Stimulated activated naive B cell treated with anti-CD40 and anti-IgM and Interleukin-4, amounts not matched to agents 10 μg/mL and 1 μg/mL and 100 μg/mL, for 72 hours (primary cell): Measurements from ENCODE around the gene FXYD3.
A peak's percentile ranks its signal among the peaks of the same experiment; 100 is the strongest.

ENCODE experiments used
- ATAC-seq, 2 donors: fragments of 150-1000 bp; cut with Tn5 transposase; replicated peaks; 2 replicates each; pipeline ENCODE4 v1.10.0; 2021; ENCODE audit warnings: moderate library complexity in 1 of 2
- DNase-seq: peaks from one replicate; pipeline ENCODE4 v3.0.0; 2021
- H3K27ac Mint-ChIP-seq: one replicate; pipeline ENCODE4 v1.8.0; 2022; ENCODE audit warnings: mild to moderate bottlenecking, mixed read lengths
- H3K27me3 Mint-ChIP-seq, 2 donors: one replicate each; pipeline ENCODE4 v1.8.0; 2022; ENCODE audit warnings: mixed read lengths in 2 of 2
- H3K36me3 Mint-ChIP-seq, 2 donors: one replicate each; pipeline ENCODE4 v1.8.0; 2022; ENCODE audit warnings: mixed read lengths in 2 of 2, mild to moderate bottlenecking in 1 of 2
- H3K4me1 Mint-ChIP-seq, 2 donors: one replicate each; pipeline ENCODE4 v1.8.0; 2022; ENCODE audit warnings: mixed read lengths in 2 of 2, mild to moderate bottlenecking in 1 of 2
- H3K4me3 Mint-ChIP-seq, 2 donors: one replicate each; pipeline ENCODE4 v1.8.0; 2022; ENCODE audit warnings: mild to moderate bottlenecking in 2 of 2, mixed read lengths in 2 of 2, moderate library complexity in 1 of 2
- H3K9me3 Mint-ChIP-seq, 2 donors: one replicate each; pipeline ENCODE4 v1.8.0; 2022; ENCODE audit warnings: mixed read lengths in 2 of 2, mild to moderate bottlenecking in 1 of 2

FXYD3 gene

DNA sequence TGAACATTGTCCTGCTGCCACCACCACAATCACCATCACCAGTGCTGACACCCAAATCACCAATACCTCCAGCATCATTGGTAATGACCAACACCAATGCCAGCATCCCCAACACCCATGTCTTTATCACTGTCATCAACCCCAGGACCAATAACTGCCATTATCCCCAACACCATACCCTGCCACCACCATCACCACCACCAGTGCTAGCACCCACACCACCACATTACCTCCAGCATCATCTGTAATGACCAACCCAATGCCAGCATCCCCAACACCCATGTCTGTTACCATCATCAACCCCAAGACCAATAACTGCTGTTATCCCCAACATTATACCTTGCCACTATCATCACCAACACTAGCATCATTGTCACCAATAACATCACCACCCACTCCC is 16.6 kb downstream of the FXYD3 start:
- ATAC-seq (no peak), DNase-seq (no peak)
- Mint-ChIP-seq H3K4me1 (peaks cover 3 to 7% of the 10 kb centered on the region in 2 donors), H3K27me3 (peaks cover 0 to 1% of the 10 kb centered on the region in 2 donors), H3K27ac (no peak overlapping the region), H3K4me3 (no peak overlapping the region), H3K9me3 (peaks cover 6 to 11% of the 10 kb centered on the region in 2 donors), H3K36me3 (no peaks in the 10 kb centered on the region)

DNA sequence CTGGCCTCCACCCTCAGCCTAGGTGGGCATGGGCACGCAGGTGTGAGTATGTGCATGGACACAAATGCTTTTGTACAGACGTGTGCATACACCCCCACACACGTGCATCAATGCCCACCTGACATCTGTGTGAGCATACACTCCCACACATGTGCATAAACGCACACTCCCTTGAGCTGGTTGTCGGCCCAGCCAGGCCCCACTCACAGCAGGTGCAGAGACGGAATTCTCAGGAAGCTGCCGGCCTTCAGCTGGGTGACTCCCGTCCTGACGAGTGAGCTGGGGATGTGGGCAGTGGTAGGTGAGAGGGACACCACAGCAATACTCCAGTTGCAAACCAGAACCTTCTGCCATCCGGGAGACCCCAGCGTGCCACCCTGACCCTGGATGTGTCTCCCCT is 18.2 kb downstream of the FXYD3 start:
- Mint-ChIP-seq H3K9me3 (peaks cover 6 to 11% of the 10 kb centered on the region in 2 donors), H3K36me3 (no peaks in the 10 kb centered on the region), H3K4me1 (peaks cover 6 to 14% of the 10 kb centered on the region in 2 donors), H3K27me3 (peaks cover 0 to 5% of the 10 kb centered on the region in 2 donors), H3K27ac (no peak overlapping the region), H3K4me3 (no peak overlapping the region)
- ATAC-seq, result no peak
- no peak for DNase-seq

DNA sequence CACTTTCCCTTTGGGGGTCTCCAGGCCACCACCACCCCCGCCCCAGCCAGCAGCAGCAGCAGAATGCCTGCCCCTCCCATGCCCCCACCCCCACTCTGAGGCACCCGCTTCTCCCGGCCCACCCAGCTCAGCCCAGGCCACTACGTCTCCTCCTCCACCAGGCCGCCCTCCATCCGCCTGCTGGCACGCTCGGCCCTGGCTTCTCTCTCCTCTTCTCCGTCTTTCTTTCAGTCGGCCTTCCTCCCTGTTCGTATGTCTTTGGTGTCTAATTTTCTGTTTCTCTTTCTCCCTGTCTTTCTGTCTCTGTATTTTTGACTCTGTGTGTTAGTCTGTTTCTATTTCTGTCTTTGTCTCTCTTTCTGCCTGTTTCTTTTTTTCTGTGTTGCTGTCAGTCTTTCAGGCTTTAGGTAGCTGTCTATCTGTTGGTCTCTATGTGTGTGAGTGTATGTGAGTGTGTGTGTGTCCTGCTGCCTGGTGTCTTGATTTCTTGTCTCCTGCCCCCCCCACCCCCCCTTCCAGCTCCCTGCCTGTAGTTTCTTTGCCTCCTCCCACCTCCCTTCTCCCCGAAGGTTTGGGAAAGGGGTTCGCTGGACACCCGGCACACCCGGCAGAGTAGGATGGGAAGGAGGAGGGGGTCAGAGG is 19.1 kb downstream of the FXYD3 start, which contains the start of gene LGI4:
Gene LGI4, minus strand, starts transcription at position 459 of the 642 bp plus-strand sequence. Its CDS starts 379 bp downstream, at position 80.
- no peak within 1 kb of the TSS for H3K4me3 Mint-ChIP-seq

DNA sequence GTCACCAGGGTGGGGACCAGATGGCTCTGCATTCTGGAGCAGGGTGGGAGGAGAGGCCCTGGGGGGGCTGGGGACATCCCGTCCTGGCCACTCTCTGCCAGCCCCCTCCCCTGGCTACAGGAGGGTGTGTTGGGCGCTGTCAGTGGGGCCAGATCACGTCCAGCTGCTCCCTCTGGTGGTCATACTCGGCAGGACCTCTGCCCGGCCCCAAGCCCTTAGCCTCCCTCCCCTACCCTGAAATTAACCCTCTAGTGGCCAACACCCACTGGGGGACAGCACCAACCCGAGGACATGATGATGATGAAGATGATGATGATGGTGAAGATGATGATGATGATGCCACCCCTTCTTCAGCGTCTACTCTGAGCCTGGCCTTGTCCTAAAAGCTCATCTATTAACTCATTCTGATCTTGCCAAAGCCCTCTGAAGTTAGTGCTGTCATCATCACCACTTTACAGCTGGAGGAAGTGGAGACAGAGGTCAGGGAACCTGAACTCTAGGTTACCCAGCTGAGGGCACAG is 19.8 kb downstream of the FXYD3 start:
- no peak overlapping the region for H3K27ac Mint-ChIP-seq
- H3K4me3 Mint-ChIP-seq, result no peak overlapping the region
- peak; percentile 91 to 94 for ATAC-seq
- peaks cover 7 to 16% of the 10 kb centered on the region in 2 donors for H3K4me1 Mint-ChIP-seq
- peaks cover under 1 to 7% of the 10 kb centered on the region in 2 donors for H3K27me3 Mint-ChIP-seq
- no peaks in the 10 kb centered on the region for H3K36me3 Mint-ChIP-seq
- peaks cover 6 to 11% of the 10 kb centered on the region in 2 donors for H3K9me3 Mint-ChIP-seq
- DNase-seq, result peak; percentile 69

More for the DNA sequence above, 19.1 kb downstream of the FXYD3 start, which contains the start of gene LGI4:
- Mint-ChIP-seq H3K36me3 (no peaks in the 10 kb centered on the region), H3K27me3 (peaks cover 0 to 5% of the 10 kb centered on the region in 2 donors), H3K9me3 (peaks cover 6 to 11% of the 10 kb centered on the region in 2 donors), H3K4me1 (peaks cover 6 to 16% of the 10 kb centered on the region in 2 donors), H3K27ac (no peak within 1 kb of the TSS)
- DNase-seq, result no peak
- no peak for ATAC-seq

DNA sequence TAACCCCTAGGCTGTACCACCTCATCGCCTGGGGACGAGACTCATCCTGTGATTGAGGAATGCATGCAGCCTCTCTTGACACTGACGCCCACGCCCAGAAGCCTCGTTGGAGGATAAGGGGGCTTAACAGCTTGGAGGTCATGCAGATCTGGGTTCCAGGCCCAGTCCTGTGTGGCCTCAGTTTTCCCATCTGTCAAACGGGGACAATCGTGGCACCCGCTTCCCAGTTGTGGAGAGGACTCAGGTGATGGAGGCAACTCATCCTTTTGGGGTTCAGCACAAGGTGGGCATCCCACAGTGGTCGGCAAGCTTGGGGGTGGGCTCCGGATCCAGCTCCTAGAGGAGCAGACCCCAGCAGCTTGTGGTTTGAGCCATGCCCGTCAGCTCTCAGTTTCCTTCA is 20.6 kb downstream of the FXYD3 start:
- no peak overlapping the region for H3K27ac Mint-ChIP-seq
- DNase-seq, result no peak
- H3K4me3 Mint-ChIP-seq, result no peak overlapping the region
- peaks cover 6 to 11% of the 10 kb centered on the region in 2 donors for H3K9me3 Mint-ChIP-seq
- H3K27me3 Mint-ChIP-seq, result peaks cover 7 to 12% of the 10 kb centered on the region in 2 donors
- peaks cover 15 to 22% of the 10 kb centered on the region in 2 donors for H3K4me1 Mint-ChIP-seq
- no peaks in the 10 kb centered on the region for H3K36me3 Mint-ChIP-seq
- no peak for ATAC-seq

DNA sequence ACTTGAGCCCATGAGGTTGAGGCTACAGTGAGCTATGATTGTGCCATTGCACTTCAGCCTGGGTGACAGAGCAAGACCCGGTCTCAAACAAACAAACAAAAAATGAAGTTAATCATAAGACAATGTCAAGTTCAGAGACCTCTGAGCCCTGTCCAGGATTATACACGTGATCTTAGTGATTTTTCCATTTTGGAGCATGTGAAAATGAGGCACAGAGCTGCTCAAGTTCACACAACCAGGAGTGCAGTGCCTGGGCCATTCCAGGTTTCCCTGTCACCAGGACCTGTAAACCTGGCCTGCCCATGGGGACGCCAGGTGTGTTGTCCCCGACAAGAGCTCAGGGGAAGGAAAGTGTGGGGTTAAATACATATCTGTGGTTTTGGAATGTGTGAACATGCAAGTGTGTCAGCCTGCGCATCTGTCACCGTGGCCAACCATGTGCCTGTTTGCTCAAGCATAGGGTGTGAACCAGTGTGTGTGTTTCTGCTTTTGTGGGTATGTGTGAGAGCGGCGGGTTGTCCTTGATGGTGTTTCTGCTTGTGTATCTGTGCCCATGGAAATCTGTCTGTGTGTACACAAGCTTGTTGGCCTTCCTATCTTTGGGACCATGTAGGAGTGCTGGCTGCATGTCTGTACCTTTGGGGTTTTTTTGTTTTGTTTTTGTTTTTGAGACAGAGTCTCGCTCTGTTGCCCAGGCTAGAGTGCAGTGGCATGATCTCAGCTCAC is 21.5 kb downstream of the FXYD3 start:
- no peaks in the 10 kb centered on the region for H3K36me3 Mint-ChIP-seq
- ATAC-seq, result no peak
- no peak overlapping the region for H3K4me3 Mint-ChIP-seq
- no peak overlapping the region for H3K27ac Mint-ChIP-seq
- peaks cover 7 to 17% of the 10 kb centered on the region in 2 donors for H3K27me3 Mint-ChIP-seq
- H3K9me3 Mint-ChIP-seq, result peaks cover 6 to 11% of the 10 kb centered on the region in 2 donors
- DNase-seq, result no peak
- peaks cover 24 to 25% of the 10 kb centered on the region in 2 donors for H3K4me1 Mint-ChIP-seq

DNA sequence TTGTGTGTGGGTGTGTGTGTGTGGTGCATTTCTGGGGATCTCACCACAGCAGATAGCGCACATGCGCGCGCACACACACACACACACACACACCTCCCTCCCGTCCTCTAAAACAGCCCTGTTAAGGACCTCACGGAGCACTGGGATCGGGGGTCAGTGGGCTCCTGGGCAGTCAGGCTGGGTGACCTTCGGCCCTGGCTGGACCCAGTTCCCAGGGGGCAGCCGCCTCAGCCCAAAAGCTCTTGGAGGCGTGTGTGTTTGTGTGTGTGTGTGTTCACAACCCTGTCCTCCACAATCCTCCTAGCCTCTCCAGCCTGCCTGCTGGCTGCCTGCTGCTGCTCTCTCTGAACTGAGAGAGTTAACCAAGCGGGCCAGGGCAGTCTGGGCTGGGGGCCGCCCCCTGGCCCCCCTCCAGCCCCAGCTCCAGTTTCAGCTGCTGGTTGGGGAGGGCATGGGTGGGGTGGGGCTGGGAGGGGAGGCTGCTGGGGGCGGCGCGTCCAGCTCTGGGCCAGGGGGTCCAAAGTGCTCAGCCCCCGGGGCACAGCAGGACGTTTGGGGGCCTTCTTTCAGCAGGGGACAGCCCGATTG is 22.8 kb downstream of the FXYD3 start, which contains the start of gene FXYD1:
Gene FXYD1, plus strand, starts transcription at position 520 of the 588 bp plus-strand sequence. CDS start 1,256 bp downstream, outside the sequence.
- Mint-ChIP-seq H3K9me3 (no peaks in the 10 kb centered on the region), H3K36me3 (no peaks in the 10 kb centered on the region), H3K27me3 (peaks cover 7 to 17% of the 10 kb centered on the region in 2 donors), H3K27ac (peak within 1 kb of the TSS; percentile 11), H3K4me1 (peaks cover 30 to 37% of the 10 kb centered on the region in 2 donors), H3K4me3 (no peak within 1 kb of the TSS)
- DNase-seq, result no peak
- no peak for ATAC-seq

DNA sequence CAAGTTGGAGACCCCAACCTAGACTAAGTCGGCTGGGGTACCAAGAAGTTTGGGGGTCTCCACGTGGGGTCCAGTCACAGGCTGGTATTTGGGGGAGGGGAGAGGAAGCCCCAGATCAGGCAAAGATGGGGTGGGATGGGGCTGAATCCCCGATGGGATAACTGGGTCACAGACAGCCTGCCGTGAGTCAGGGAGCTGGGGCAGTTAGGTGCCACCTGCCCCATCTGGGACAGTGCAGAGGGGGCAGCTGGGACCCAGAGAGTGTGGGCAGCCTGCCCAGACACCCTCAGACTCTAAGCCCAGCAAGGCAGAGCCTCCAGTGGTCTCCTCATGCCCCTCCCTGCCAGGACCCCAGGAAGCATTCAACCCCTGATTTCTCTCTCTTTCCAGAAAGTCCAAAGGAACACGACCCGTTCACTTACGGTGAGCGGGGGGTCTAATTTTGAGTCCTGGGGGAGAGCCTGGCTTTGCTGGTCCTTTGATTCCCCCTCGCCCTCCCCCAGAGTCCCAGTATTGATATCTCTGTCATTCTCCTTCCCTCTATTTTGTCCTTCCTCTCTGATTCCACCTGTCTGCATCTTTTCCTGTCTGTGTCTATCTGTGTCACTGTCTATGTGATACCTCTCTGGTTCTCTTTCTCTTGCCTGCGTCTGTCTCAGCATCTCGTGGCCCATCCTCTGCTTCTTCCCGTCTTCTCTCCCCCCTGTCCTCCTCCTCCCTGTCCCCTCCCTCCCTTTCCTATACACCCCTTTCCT is 24.8 kb downstream of the FXYD3 start:
- Mint-ChIP-seq H3K27ac (no peak overlapping the region), H3K9me3 (no peaks in the 10 kb centered on the region), H3K4me3 (peak overlapping the region in 1 of 2 donors; percentile 43), H3K36me3 (no peaks in the 10 kb centered on the region), H3K4me1 (peaks cover 36 to 51% of the 10 kb centered on the region in 2 donors), H3K27me3 (peaks cover 15 to 24% of the 10 kb centered on the region in 2 donors)
- no peak for DNase-seq
- ATAC-seq, result no peak

DNA sequence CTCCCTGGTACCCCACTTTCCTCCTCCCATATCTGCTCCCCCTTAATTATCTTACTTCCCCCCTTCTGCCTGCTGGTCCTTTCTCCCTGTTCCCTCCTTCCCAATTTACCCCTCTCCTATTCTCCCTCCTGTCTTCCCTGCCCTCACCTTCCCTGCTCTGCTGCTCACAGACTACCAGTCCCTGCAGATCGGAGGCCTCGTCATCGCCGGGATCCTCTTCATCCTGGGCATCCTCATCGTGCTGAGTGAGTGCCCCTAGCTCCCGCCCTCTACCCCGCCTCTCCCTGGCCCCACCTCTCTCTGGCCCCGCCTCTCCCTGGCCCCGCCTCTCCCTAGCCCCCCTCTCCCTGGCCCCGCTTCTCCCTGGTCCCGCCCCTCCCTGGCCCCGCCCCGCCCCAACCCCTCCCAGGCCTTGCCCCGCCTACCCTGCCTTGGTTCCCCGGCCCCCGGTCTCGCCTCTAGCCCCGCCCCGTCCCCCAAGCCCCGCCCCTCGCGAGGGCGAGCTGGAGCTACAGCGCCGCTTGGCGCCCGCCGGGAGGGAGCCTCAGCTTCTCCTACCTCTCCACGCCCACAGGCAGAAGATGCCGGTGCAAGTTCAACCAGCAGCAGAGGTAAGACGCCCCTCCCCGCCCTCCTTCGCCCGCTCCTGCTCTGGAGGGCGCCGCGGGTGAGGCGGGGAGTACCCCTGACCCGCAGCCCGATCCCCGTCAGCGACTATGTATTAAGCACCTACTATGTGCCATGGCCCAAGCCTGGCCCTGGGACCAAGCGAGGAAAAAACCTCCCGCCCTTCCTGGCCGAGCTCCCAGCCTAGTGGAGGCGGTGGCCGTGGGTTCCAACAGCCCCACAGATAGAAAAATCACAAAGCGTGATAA is 25.6 kb downstream of the FXYD3 start:
- peak overlapping the region; percentile 78 to 81 for H3K4me3 Mint-ChIP-seq
- DNase-seq (peak; percentile 88), ATAC-seq (peak; percentile 82 to 85)
- no peaks in the 10 kb centered on the region for H3K9me3 Mint-ChIP-seq
- H3K36me3 Mint-ChIP-seq, result no peaks in the 10 kb centered on the region
- H3K27ac Mint-ChIP-seq, result peak overlapping the region; percentile 80
- peaks cover 15 to 24% of the 10 kb centered on the region in 2 donors for H3K27me3 Mint-ChIP-seq
- peaks cover 33 to 51% of the 10 kb centered on the region in 2 donors for H3K4me1 Mint-ChIP-seq

DNA sequence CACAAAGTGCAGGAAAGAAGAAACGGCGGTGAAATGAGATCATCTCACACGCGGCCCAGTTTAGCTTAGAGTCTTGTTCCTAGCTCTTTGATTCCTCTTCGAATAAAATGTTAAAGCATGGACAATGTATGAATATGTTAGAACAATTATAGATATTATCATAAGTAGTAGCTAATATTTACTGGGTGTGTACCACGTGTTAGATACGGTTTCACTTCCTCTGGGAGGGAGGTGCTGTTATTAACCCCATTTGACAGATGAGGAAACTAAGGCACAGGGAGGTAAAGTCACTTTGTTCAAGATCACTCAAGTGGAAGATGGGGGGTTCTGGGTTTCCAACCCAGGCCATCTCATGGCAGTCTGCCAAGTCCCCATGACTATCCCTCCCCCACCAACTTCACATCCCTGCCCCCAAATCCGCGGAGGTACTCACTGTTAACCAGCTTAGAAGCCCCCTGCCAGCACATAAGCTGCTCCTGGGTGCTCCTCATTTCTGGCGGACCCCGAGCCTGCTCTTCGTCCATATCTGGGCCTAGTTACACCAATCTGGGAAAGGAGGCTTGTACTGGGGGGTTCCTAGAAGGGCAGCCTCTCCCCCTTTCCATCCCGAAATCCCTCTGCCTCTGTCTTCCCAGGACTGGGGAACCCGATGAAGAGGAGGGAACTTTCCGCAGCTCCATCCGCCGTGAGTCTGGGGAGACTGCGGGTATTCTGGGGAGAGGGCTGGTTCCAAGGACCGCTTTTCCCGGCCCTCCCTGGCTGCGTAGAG is 26.4 kb downstream of the FXYD3 start:
- peaks cover 33 to 51% of the 10 kb centered on the region in 2 donors for H3K4me1 Mint-ChIP-seq
- H3K36me3 Mint-ChIP-seq, result no peaks in the 10 kb centered on the region
- peak; percentile 38 to 42 for ATAC-seq
- peaks cover 15 to 24% of the 10 kb centered on the region in 2 donors for H3K27me3 Mint-ChIP-seq
- H3K27ac Mint-ChIP-seq, result peak overlapping the region; percentile 80
- H3K4me3 Mint-ChIP-seq, result peak overlapping the region; percentile 81 to 82
- H3K9me3 Mint-ChIP-seq, result no peaks in the 10 kb centered on the region
- no peak for DNase-seq

DNA sequence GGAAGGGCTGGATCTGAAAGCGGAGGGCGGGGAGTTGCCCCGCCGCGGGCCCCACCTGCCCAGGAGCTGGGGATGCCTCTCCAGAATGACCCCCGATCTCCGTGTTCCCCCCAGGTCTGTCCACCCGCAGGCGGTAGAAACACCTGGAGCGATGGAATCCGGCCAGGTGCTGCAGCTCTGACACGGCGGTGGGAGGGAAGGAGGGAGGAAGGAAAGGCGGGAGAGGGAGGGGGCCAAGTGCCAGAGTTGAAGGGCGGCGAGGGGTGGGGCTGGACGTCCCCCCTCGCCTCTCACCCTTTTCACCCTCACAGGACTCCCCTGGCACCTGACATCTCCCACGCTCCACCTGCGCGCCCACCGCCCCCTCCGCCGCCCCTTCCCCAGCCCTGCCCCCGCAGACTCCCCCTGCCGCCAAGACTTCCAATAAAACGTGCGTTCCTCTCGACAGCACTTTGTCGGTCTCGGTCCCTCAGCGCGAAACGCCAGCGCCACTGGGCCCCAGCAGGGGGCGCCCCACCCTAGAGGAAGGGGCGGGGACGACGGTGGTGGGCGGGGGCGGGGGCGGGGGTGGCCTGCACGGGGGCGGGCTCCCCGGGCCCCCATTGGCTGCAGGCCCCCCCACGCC is 27.1 kb downstream of the FXYD3 start:
- peaks cover 32 to 45% of the 10 kb centered on the region in 2 donors for H3K4me1 Mint-ChIP-seq
- H3K9me3 Mint-ChIP-seq, result no peaks in the 10 kb centered on the region
- peak overlapping the region; percentile 81 to 82 for H3K4me3 Mint-ChIP-seq
- H3K36me3 Mint-ChIP-seq, result no peaks in the 10 kb centered on the region
- peaks cover 15 to 19% of the 10 kb centered on the region in 2 donors for H3K27me3 Mint-ChIP-seq
- ATAC-seq, result peak; percentile 23 to 29
- peak overlapping the region; percentile 71 for H3K27ac Mint-ChIP-seq
- no peak for DNase-seq

DNA sequence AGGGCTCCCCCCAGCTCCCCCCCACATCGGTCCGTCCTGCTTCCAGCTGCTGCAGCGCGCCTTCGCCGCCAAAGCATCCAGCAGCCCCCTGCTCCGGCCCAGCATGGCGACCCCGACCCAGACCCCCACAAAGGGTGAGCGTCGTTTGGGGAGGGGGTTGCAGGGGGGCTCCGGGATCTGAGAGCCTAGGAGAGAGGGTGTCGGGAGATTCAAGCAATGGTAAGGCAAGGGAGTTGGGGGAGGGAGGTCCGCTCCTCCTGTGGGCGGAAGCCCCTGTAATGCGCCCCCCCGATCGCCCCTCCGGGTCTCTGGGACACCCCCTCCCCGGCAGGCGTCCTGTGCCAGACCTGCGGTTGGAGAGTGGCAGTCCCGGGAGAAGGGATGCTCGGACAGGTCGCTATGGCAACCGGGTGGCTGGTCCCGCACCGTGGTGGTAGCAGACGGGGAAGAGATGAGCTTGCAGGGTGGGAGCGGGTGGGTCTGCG is 27.6 kb downstream of the FXYD3 start, which contains the start of gene FXYD7:
Gene FXYD7, plus strand, starts transcription at position 25 of the 485 bp plus-strand sequence. Its CDS starts 79 bp downstream, at position 104.
- Mint-ChIP-seq H3K27ac (peak within 1 kb of the TSS; percentile 71), H3K36me3 (no peaks in the 10 kb centered on the region), H3K4me3 (peak within 1 kb of the TSS; percentile 81 to 82), H3K9me3 (no peaks in the 10 kb centered on the region), H3K27me3 (peaks cover 15 to 19% of the 10 kb centered on the region in 2 donors), H3K4me1 (peaks cover 27 to 45% of the 10 kb centered on the region in 2 donors)
- ATAC-seq (no peak), DNase-seq (no peak)
